ENCODE measurements around the gene MSRB1. TPM values are rescaled to one million over a fixed set of nuclear protein-coding genes. Genes with fewer than 3 reads are reported as not detected.

Gene MSRB1
- total RNA-seq, 1 experiment from 2014 or later: 26.4 TPM

GRCh38 chr16:1908983-1909382 is 34.0 kb downstream of the MSRB1 start:
- DNase-seq (ENCODE audit: low spot score) (no peak), ATAC-seq (no peak)
- ChIA-PET CTCF (interaction anchor here (0.6 to 1.6 kb wide), 6 partner anchors 11 to 126 kb away, joined by 3 to 8 read pairs (median 4); partner anchors contain the start of genes NUBP2 and SPSB3), POLR2A (interaction anchor here (1.4 kb wide), 1 partner anchor 17 kb away, joined by 3 read pairs; no protein-coding TSS in a partner anchor)
- no peaks in the 10 kb centered on the region for H3K9me3 Mint-ChIP-seq
- H3K4me1 Mint-ChIP-seq: peaks cover 9% of the 10 kb centered on the region
- TF ChIP-seq USF2 (CRISPR knock-in tag; IDR thresholded peaks at IDR 0.05) (no peak), MYBL2 (CRISPR knock-in tag; IDR thresholded peaks at IDR 0.05) (no peak), HMGA2 (CRISPR knock-in tag; IDR thresholded peaks at IDR 0.05) (no peak), E2F5 (CRISPR knock-in tag; IDR thresholded peaks at IDR 0.05) (no peak), ERG (CRISPR knock-in tag; IDR thresholded peaks at IDR 0.05) (no peak), ZNF532 (CRISPR knock-in tag; IDR thresholded peaks at IDR 0.05; ENCODE audit: borderline replicate concordance) (no peak), TEAD1 (CRISPR knock-in tag; IDR thresholded peaks at IDR 0.05) (no peak), SOX15 (CRISPR knock-in tag; IDR thresholded peaks at IDR 0.05) (no peak), ZNF396 (CRISPR knock-in tag; IDR thresholded peaks at IDR 0.05; ENCODE audit: borderline replicate concordance) (no peak), NR1H2 (CRISPR knock-in tag; IDR thresholded peaks at IDR 0.05) (no peak), SMAD4 (CRISPR knock-in tag; IDR thresholded peaks at IDR 0.05) (no peak), PRRX2 (CRISPR knock-in tag; IDR thresholded peaks at IDR 0.05) (no peak)
- no peak overlapping the region for H3K27ac Mint-ChIP-seq
- H3K4me3 Mint-ChIP-seq: no peak overlapping the region
- H3K36me3 Mint-ChIP-seq: no peaks in the 10 kb centered on the region
- peaks cover 7% of the 10 kb centered on the region; the same call in 1 of the 2 replicates for H3K27me3 Mint-ChIP-seq (ENCODE audit: low read depth)

GRCh38 chr16:1908184-1908583 is 34.8 kb downstream of the MSRB1 start:
- Mint-ChIP-seq H3K4me1 (peaks cover 9% of the 10 kb centered on the region), H3K27ac (no peak overlapping the region), H3K27me3 (ENCODE audit: low read depth) (peaks cover 7% of the 10 kb centered on the region; the same call in 1 of the 2 replicates), H3K4me3 (no peak overlapping the region), H3K36me3 (no peaks in the 10 kb centered on the region), H3K9me3 (no peaks in the 10 kb centered on the region)
- CTCF ChIA-PET: interaction anchor here (0.6 to 1.2 kb wide), 3 partner anchors 11 to 24 kb away, joined by 3 to 8 read pairs (median 4); no protein-coding TSS in a partner anchor
- ATAC-seq (no peak), DNase-seq (ENCODE audit: low spot score) (no peak)
- TF ChIP-seq E2F5 (CRISPR knock-in tag; IDR thresholded peaks at IDR 0.05): no peak
- POLR2A ChIA-PET: interaction anchor here (0.5 kb wide), 1 partner anchor 505 kb away, joined by 4 read pairs; no protein-coding TSS in a partner anchor

- ChIA-PET CTCF (interaction anchor here (1.0 to 2.1 kb wide), 3 partner anchors 16 to 96 kb away, joined by 3 to 8 read pairs (median 4); no protein-coding TSS in a partner anchor), POLR2A (interaction anchor here (0.5 kb wide), 1 partner anchor 506 kb away, joined by 4 read pairs; no protein-coding TSS in a partner anchor)
- ATAC-seq (no peak), DNase-seq (ENCODE audit: low spot score) (no peak)
- H3K36me3 Mint-ChIP-seq: no peaks in the 10 kb centered on the region
- no peak overlapping the region for H3K27ac Mint-ChIP-seq
- H3K27me3 Mint-ChIP-seq (ENCODE audit: low read depth): peaks cover 7% of the 10 kb centered on the region; the same call in 1 of the 2 replicates
- no peak overlapping the region for H3K4me3 Mint-ChIP-seq
- H3K4me1 Mint-ChIP-seq: peaks cover 9% of the 10 kb centered on the region
- no peaks in the 10 kb centered on the region for H3K9me3 Mint-ChIP-seq
- TF ChIP-seq ZNF423 (CRISPR knock-in tag; IDR thresholded peaks at IDR 0.05) (no peak), MLX (CRISPR knock-in tag; IDR thresholded peaks at IDR 0.05) (no peak), EMX1 (CRISPR knock-in tag; IDR thresholded peaks at IDR 0.05) (no peak), NR2C2 (CRISPR knock-in tag; IDR thresholded peaks at IDR 0.05) (no peak), E2F1 (CRISPR knock-in tag; IDR thresholded peaks at IDR 0.05) (no peak), JAZF1 (CRISPR knock-in tag; IDR thresholded peaks at IDR 0.05) (no peak)
Observed at GRCh38 chr16:1907226-1907860, 35.7 kb downstream of the MSRB1 start.

Data from WTC11 (cell line).